Astrocyte (in vitro differentiated cells and primary cell): ENCODE measurements around the gene FAM13A. TPM values are rescaled to one million over a fixed set of nuclear protein-coding genes. Genes with fewer than 3 reads are reported as not detected.
A peak's percentile ranks its signal among the peaks of the same experiment; 100 is the strongest.

Source experiments
- DNase-seq: peaks from one replicate; pipeline ENCODE4 v3.0.0-alpha.2; 2010; ENCODE audit warnings: low read depth
- FAIRE-seq: peaks from 2 replicates; lab custom pipeline; 2011; peaks lifted over from hg19 to GRCh38; lab: Jason Lieb, UNC
- H2AFZ ChIP-seq: 2 replicates; pipeline ENCODE4 v1.6.0; 2012; ENCODE audit warnings: low read depth, low read length, inconsistent platforms
- H3K27ac ChIP-seq: 2 replicates; pipeline ENCODE4 v1.5.1; 2011; ENCODE audit warnings: low read depth, low read length, inconsistent platforms
- H3K27me3 ChIP-seq: 2 replicates; pipeline ENCODE4 v1.6.0; 2011; ENCODE audit warnings: low read length, inconsistent platforms; ENCODE audit not compliant: insufficient read depth
- H3K36me3 ChIP-seq: 2 replicates; pipeline ENCODE4 v1.5.1; 2011; ENCODE audit warnings: low read length, inconsistent platforms; ENCODE audit not compliant: insufficient read depth
- H3K4me1 ChIP-seq: 2 replicates; pipeline ENCODE4 v1.5.1; 2011; ENCODE audit warnings: low read length, inconsistent platforms; ENCODE audit not compliant: insufficient read depth
- H3K4me2 ChIP-seq: 2 replicates; pipeline ENCODE4 v1.6.0; 2012; ENCODE audit warnings: low read length, inconsistent platforms
- H3K4me3 ChIP-seq: 2 replicates; pipeline ENCODE4 v1.5.1; 2011; ENCODE audit warnings: low read depth, mild to moderate bottlenecking, low read length, inconsistent platforms; ENCODE audit not compliant: insufficient read depth
- H3K79me2 ChIP-seq: 2 replicates; pipeline ENCODE4 v1.6.0; 2012; ENCODE audit warnings: mild to moderate bottlenecking, low read length, inconsistent platforms; ENCODE audit not compliant: insufficient read depth
- H3K9ac ChIP-seq: 2 replicates; pipeline ENCODE4 v1.6.0; 2012; ENCODE audit warnings: mild to moderate bottlenecking, low read length, inconsistent platforms
- H3K9me3 ChIP-seq: 2 replicates; pipeline ENCODE4 v1.5.1; 2012; ENCODE audit warnings: low read depth, mild to moderate bottlenecking, low read length, inconsistent platforms; ENCODE audit not compliant: insufficient read depth
- H4K20me1 ChIP-seq: 2 replicates; pipeline ENCODE4 v1.6.0; 2012; ENCODE audit warnings: low read length, inconsistent platforms; ENCODE audit not compliant: insufficient read depth
- H3K27ac Mint-ChIP-seq: one replicate; pipeline ENCODE4 v1.8.0; 2021; ENCODE audit warnings: mild to moderate bottlenecking, mixed read lengths; ENCODE audit not compliant: unreplicated experiment
- H3K27me3 Mint-ChIP-seq: one replicate; pipeline ENCODE4 v1.8.0; 2021; ENCODE audit warnings: low read depth, mixed read lengths; ENCODE audit not compliant: unreplicated experiment
- H3K36me3 Mint-ChIP-seq: one replicate; pipeline ENCODE4 v1.8.0; 2021; ENCODE audit warnings: low read depth, mixed read lengths; ENCODE audit not compliant: unreplicated experiment
- H3K4me1 Mint-ChIP-seq: one replicate; pipeline ENCODE4 v1.8.0; 2021; ENCODE audit warnings: low read depth, mixed read lengths; ENCODE audit not compliant: unreplicated experiment
- H3K4me3 Mint-ChIP-seq: one replicate; pipeline ENCODE4 v1.8.0; 2021; ENCODE audit warnings: mild to moderate bottlenecking, moderate library complexity, mixed read lengths; ENCODE audit not compliant: unreplicated experiment
- H3K9me3 Mint-ChIP-seq: one replicate; pipeline ENCODE4 v1.8.0; 2021; ENCODE audit warnings: mild to moderate bottlenecking, mixed read lengths; ENCODE audit not compliant: unreplicated experiment
- EZH2 ChIP-seq: IDR thresholded peaks from 2 replicates; pipeline ENCODE4 v1.6.1; 2012; ENCODE audit warnings: mild to moderate bottlenecking, low read length, inconsistent platforms; ENCODE audit not compliant: insufficient read depth
- total RNA-seq: library from RNA; stranded (reverse); gene quantifications from 2 replicates; pipeline ENCODE4 v1.2.1, GENCODE V29; 2021
- TF ChIP-seq, protein P1 (sequence below): IDR thresholded peaks from 2 replicates; pipeline ENCODE4 v1.5.1; 2011; ENCODE audit warnings: low read depth, mild to moderate bottlenecking, inconsistent platforms, low read length, moderate library complexity; ENCODE audit not compliant: insufficient read depth

Gene FAM13A
- total RNA-seq, 1 donor from 2014 or later: 12.0 TPM

GRCh38 chr4:88822034-88822789 lies 234.8 kb downstream of the FAM13A start:
- H3K4me1 Mint-ChIP-seq: peaks cover 11% of the 10 kb centered on the region
- no peaks in the 10 kb centered on the region for H3K27me3 ChIP-seq

GRCh38 chr4:88821522-88821921 lies 235.5 kb downstream of the FAM13A start:
- peaks cover 11% of the 10 kb centered on the region for H3K4me1 Mint-ChIP-seq

More at GRCh38 chr4:88822034-88822789, 234.8 kb downstream of the FAM13A start:
- Histone ChIP-seq H3K9me3 (no peaks in the 10 kb centered on the region), H2AFZ (peak overlapping the region; percentile 74), H3K9ac (peak overlapping the region; percentile 87), H3K79me2 (no peaks in the 10 kb centered on the region), H3K4me2 (peak overlapping the region; percentile 97), H3K36me3 (no peaks in the 10 kb centered on the region), H3K27ac (peak overlapping the region; percentile 93), H4K20me1 (no peaks in the 10 kb centered on the region), H3K4me1 (peaks cover 7% of the 10 kb centered on the region), H3K4me3 (peak overlapping the region; percentile 88)
- peak overlapping the region; percentile 99 for H3K27ac Mint-ChIP-seq
- DNase-seq: no peak
- no peaks in the 10 kb centered on the region for H3K9me3 Mint-ChIP-seq
- H3K27me3 Mint-ChIP-seq: no peaks in the 10 kb centered on the region
- no peaks in the 10 kb centered on the region for H3K36me3 Mint-ChIP-seq
- H3K4me3 Mint-ChIP-seq: peak overlapping the region; percentile 90
- TF ChIP-seq EZH2: no peak
- TF ChIP-seq, protein P1, sequence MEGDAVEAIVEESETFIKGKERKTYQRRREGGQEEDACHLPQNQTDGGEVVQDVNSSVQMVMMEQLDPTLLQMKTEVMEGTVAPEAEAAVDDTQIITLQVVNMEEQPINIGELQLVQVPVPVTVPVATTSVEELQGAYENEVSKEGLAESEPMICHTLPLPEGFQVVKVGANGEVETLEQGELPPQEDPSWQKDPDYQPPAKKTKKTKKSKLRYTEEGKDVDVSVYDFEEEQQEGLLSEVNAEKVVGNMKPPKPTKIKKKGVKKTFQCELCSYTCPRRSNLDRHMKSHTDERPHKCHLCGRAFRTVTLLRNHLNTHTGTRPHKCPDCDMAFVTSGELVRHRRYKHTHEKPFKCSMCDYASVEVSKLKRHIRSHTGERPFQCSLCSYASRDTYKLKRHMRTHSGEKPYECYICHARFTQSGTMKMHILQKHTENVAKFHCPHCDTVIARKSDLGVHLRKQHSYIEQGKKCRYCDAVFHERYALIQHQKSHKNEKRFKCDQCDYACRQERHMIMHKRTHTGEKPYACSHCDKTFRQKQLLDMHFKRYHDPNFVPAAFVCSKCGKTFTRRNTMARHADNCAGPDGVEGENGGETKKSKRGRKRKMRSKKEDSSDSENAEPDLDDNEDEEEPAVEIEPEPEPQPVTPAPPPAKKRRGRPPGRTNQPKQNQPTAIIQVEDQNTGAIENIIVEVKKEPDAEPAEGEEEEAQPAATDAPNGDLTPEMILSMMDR: no peak
- FAIRE-seq: no peak

More at GRCh38 chr4:88821522-88821921, 235.5 kb downstream of the FAM13A start:
- H3K36me3 Mint-ChIP-seq: no peaks in the 10 kb centered on the region
- DNase-seq (no peak), FAIRE-seq (no peak)
- no peaks in the 10 kb centered on the region for H3K9me3 ChIP-seq
- no peaks in the 10 kb centered on the region for H3K27me3 Mint-ChIP-seq
- H3K79me2 ChIP-seq: no peaks in the 10 kb centered on the region
- no peaks in the 10 kb centered on the region for H3K27me3 ChIP-seq
- H3K4me3 Mint-ChIP-seq: peak overlapping the region; percentile 22
- H3K4me2 ChIP-seq: peak overlapping the region; percentile 97
- H3K4me3 ChIP-seq: no peak overlapping the region
- H3K27ac Mint-ChIP-seq: no peak overlapping the region
- no peak overlapping the region for H3K27ac ChIP-seq
- no peak overlapping the region for H3K9ac ChIP-seq
- H3K9me3 Mint-ChIP-seq: no peaks in the 10 kb centered on the region
- no peaks in the 10 kb centered on the region for H3K36me3 ChIP-seq
- H2AFZ ChIP-seq: no peak overlapping the region
- TF ChIP-seq, protein P1: no peak
- no peak for TF ChIP-seq EZH2
- H4K20me1 ChIP-seq: no peaks in the 10 kb centered on the region
- peaks cover 7% of the 10 kb centered on the region for H3K4me1 ChIP-seq
